ENCODE measurements around the gene FATE1. TPM values are rescaled to one million over a fixed set of nuclear protein-coding genes. Genes with fewer than 3 reads are reported as not detected.

FATE1 gene
- total and polyA plus RNA-seq, 2 of the 8 experiments (the other 6 are each of a cell fraction or from before 2014, with no cell fraction given): 0.12 TPM; not detected in 1

- Histone ChIP-seq H3K79me2 (ENCODE audit: control insufficient read depth in 1 of 2, insufficient read depth in 2 of 2, low read length in 2 of 2) (no peaks in the 10 kb centered on the region), H3K4me2 (ENCODE audit: insufficient read depth in 1 of 2, low read depth in 2 of 2, low read length in 2 of 2) (no peak overlapping the region), H3K14ac (ENCODE audit: insufficient read length) (no peak overlapping the region), H3K56ac (replicated peaks; ENCODE audit: insufficient read length, low read depth, low read length) (no peak overlapping the region), H3K9ac (replicated peaks in 1 of 4; ENCODE audit: extremely low read depth in 1 of 4, low read depth in 3 of 4, low read length in 3 of 4) (no peak overlapping the region), H3K36me3 (ENCODE audit: control insufficient read depth in 2 of 4, insufficient read depth in 4 of 4, low read length in 3 of 4) (no peaks in the 10 kb centered on the region), H3K4me1 (replicated peaks in 1 of 4; ENCODE audit: control insufficient read depth in 3 of 4, insufficient read depth in 4 of 4, low read length in 3 of 4) (peaks cover 0 to 6% (median 4%) of the 10 kb centered on the region in 4 experiments; a peak in 2 of 7 replicates), H3K27me3 (replicated peaks in 1 of 4; ENCODE audit: control insufficient read depth in 3 of 4, extremely low read depth in 1 of 4, insufficient read depth in 3 of 4, low read length in 3 of 4) (peaks cover 0 to 4% (median 0%) of the 10 kb centered on the region in 4 experiments; a peak in 3 of 7 replicates), H3K27ac (ENCODE audit: low read depth, low read length) (no peak overlapping the region), H4K20me1 (replicated peaks in 1 of 2; ENCODE audit: control insufficient read depth in 1 of 2, insufficient read depth in 2 of 2, low read length in 2 of 2) (no peaks in the 10 kb centered on the region), H2BK5ac (ENCODE audit: low read depth, low read length) (no peak overlapping the region), H3K9me3 (ENCODE audit: insufficient read depth in 2 of 2, low read depth in 1 of 2, low read length in 1 of 2) (no peaks in the 10 kb centered on the region), H3K4ac (replicated peaks; ENCODE audit: insufficient read length, low read depth, low read length) (no peak overlapping the region), H4K5ac (ENCODE audit: insufficient read length, low read depth, low read length) (no peak overlapping the region), H2BK12ac (ENCODE audit: low read depth, low read length) (no peak overlapping the region), H3K18ac (ENCODE audit: extremely low read depth, low read length) (no peak overlapping the region), H3K4me3 (ENCODE audit: extremely low read depth in 1 of 4, insufficient read depth in 2 of 4, low read depth in 3 of 4, low read length in 4 of 4) (no peak overlapping the region), H3K23ac (ENCODE audit: insufficient read length) (no peak overlapping the region), H4K91ac (replicated peaks; ENCODE audit: insufficient read length, low read length) (no peak overlapping the region), H2BK15ac (ENCODE audit: low read length) (no peak overlapping the region), H2AFZ (ENCODE audit: low read length) (no peak overlapping the region), H2BK20ac (ENCODE audit: low read length) (no peak overlapping the region), H3K79me1 (ENCODE audit: low read depth, low read length) (no peaks in the 10 kb centered on the region), H4K8ac (ENCODE audit: extremely low read depth, insufficient read depth, low read length) (no peak overlapping the region), H2AK5ac (ENCODE audit: low read depth, low read length) (no peak overlapping the region), H2BK120ac (replicated peaks; ENCODE audit: low read depth, low read length) (no peak overlapping the region), H3K23me2 (ENCODE audit: low read depth, low read length) (no peaks in the 10 kb centered on the region)
- ChIA-PET CTCF (ENCODE audit: partially characterized antibody) (interaction anchor here (2.5 kb wide), 1 partner anchor 13 kb away, joined by 9 read pairs; no protein-coding TSS in a partner anchor), POLR2A (ENCODE audit: partially characterized antibody) (no interaction called here)
- DNase-seq (ENCODE audit: low read depth in 1 of 2, low spot score in 2 of 2) (no peak), FAIRE-seq (no peak)
- TF ChIP-seq CEBPB (IDR thresholded peaks at IDR 0.05; ENCODE audit: low read depth, low read length) (no peak), HDAC2 (IDR thresholded peaks at IDR 0.05; ENCODE audit: borderline replicate concordance in 1 of 2, low read depth in 2 of 2, low read length in 2 of 2) (no peak), PHF8 (conservative IDR thresholded peaks at IDR 0.05; ENCODE audit: low read depth, low read length) (no peak), SRF (IDR thresholded peaks at IDR 0.05; ENCODE audit: low read depth, low read length) (no peak), TEAD4 (IDR thresholded peaks at IDR 0.05; ENCODE audit: low read depth, low read length) (no peak), GABPA (IDR thresholded peaks at IDR 0.05; ENCODE audit: borderline replicate concordance, insufficient read depth, low read length) (no peak), RXRA (IDR thresholded peaks at IDR 0.05; ENCODE audit: insufficient read depth, low read depth, low read length) (no peak), JUN (IDR thresholded peaks at IDR 0.05; ENCODE audit: low read depth, low read length) (no peak), BRCA1 (IDR thresholded peaks at IDR 0.05; ENCODE audit: low read depth, low read length) (no peak), CBX8 (IDR thresholded peaks at IDR 0.05; ENCODE audit: borderline replicate concordance, low read depth, low read length) (no peak)
- WGBS, 2 experiments (ENCODE audit: extremely low coverage in 1 of 2, insufficient coverage in 1 of 2, insufficient read length in 1 of 2, insufficient replicate concordance in 2 of 2, low coverage in 1 of 2, low lambda C conversion rate in 2 of 2, missing lambda C conversion rate in 1 of 2): no CpG with 5 or more reads among the region's 1 CpG
These were observed 9.4 kb downstream of the FATE1 start for GRCh38 chrX:151725338-151725614.

Data from H1 (cell line).